SKM-1 (cell line): Measurements from ENCODE around the gene SMTNL1.

ENCODE experiments used
- DNase-seq: peaks from one replicate; lab custom pipeline; 2025; ENCODE audit not compliant: unreplicated experiment; lab: John Stamatoyannopoulos, UW

SMTNL1 gene

GRCh38 chr11:57543593-57543992, 6.2 kb downstream of the SMTNL1 start:
- DNase-seq = no peak

- DNase-seq = no peak
Observed at GRCh38 chr11:57544566-57544965, 7.2 kb downstream of the SMTNL1 start.

GRCh38 chr11:57545883-57546282, 8.5 kb downstream of the SMTNL1 start:
- no peak for DNase-seq

- DNase-seq = no peak
Observed at GRCh38 chr11:57546451-57546850, 9.1 kb downstream of the SMTNL1 start.

- no peak for DNase-seq
Observed at GRCh38 chr11:57546869-57547475, 9.6 kb downstream of the SMTNL1 start.

- no peak for DNase-seq
Observed at GRCh38 chr11:57547854-57548377, 10.5 kb downstream of the SMTNL1 start.

- DNase-seq = no peak
Observed at GRCh38 chr11:57549983-57550382, 12.6 kb downstream of the SMTNL1 start.

- DNase-seq = no peak
Observed at GRCh38 chr11:57551941-57552340, 14.5 kb downstream of the SMTNL1 start.

- DNase-seq = no peak
Observed at GRCh38 chr11:57552479-57552878, 15.1 kb downstream of the SMTNL1 start.

- DNase-seq = no peak
Observed at GRCh38 chr11:57555393-57555792, 18.0 kb downstream of the SMTNL1 start.

- no peak for DNase-seq
Observed at GRCh38 chr11:57556041-57556440, 18.6 kb downstream of the SMTNL1 start.

- DNase-seq = no peak
Observed at GRCh38 chr11:57560146-57560545, 22.8 kb downstream of the SMTNL1 start.

GRCh38 chr11:57562596-57562995, 25.2 kb downstream of the SMTNL1 start:
- DNase-seq = no peak

- DNase-seq = no peak
Observed at GRCh38 chr11:57566005-57566904, 28.9 kb downstream of the SMTNL1 start.

GRCh38 chr11:57566905-57567514, 29.6 kb downstream of the SMTNL1 start:
- no peak for DNase-seq

GRCh38 chr11:57567515-57568329, 30.3 kb downstream of the SMTNL1 start, which contains the start of gene UBE2L6:
Gene UBE2L6, minus strand, starts transcription at chr11:57567672. Its CDS starts 61 bp downstream, at chr11:57567611.
- DNase-seq = no peak

- peak; percentile 56 for DNase-seq
Observed at GRCh38 chr11:57568330-57568766, 31.0 kb downstream of the SMTNL1 start.

GRCh38 chr11:57571606-57572005, 34.2 kb downstream of the SMTNL1 start:
- DNase-seq = peak; percentile 49

- no peak for DNase-seq
Observed at GRCh38 chr11:57574061-57574460, 36.7 kb downstream of the SMTNL1 start.

- DNase-seq = no peak
Observed at GRCh38 chr11:57584341-57584740, 46.9 kb downstream of the SMTNL1 start.

- no peak for DNase-seq
Observed at GRCh38 chr11:57585301-57585700, 47.9 kb downstream of the SMTNL1 start.
